Left ventricle myocardium inferior (tissue), 1 donor: ENCODE results near the gene SMAD5. TPM values are rescaled to one million over a fixed set of nuclear protein-coding genes. Genes with fewer than 3 reads are reported as not detected.

Experiments used
- DNase-seq: peaks from one replicate; pipeline ENCODE4 v3.0.0-alpha.2; 2020
- H3K27ac ChIP-seq: fragments of 200-600 bp; replicated peaks from 2 replicates; pipeline ENCODE4 v1.8.0; 2021
- H3K27me3 ChIP-seq: fragments of 200-600 bp; 2 replicates; pipeline ENCODE4 v1.8.0; 2021; ENCODE audit warnings: low read depth
- H3K36me3 ChIP-seq: fragments of 200-600 bp; 2 replicates; pipeline ENCODE4 v1.8.0; 2021
- H3K4me1 ChIP-seq: fragments of 200-600 bp; 2 replicates; pipeline ENCODE4 v1.8.0; 2021
- H3K4me3 ChIP-seq: fragments of 200-600 bp; 2 replicates; pipeline ENCODE4 v1.8.0; 2021; ENCODE audit warnings: mild to moderate bottlenecking, moderate library complexity
- H3K9me3 ChIP-seq: fragments of 200-600 bp; replicated peaks from 2 replicates; pipeline ENCODE4 v1.8.0; 2021
- intact Hi-C: fragments of 100-400 bp; cut with micrococcal nuclease; formaldehyde crosslinking; loops from one replicate; pipeline ENCODE4 v1.11.0; 2022
- long read RNA-seq: library from polyadenylated mRNA; unstranded; transcript quantifications from one replicate; pipeline ENCODE4 v2.0.0, GENCODE V29; 2021
- total RNA-seq: library from RNA; stranded (reverse); fragmentation: NEBNext Ultra II Directional; extraction: Animal tissue kit (Norgen Biotek cat#: 25700); gene quantifications from one replicate; pipeline ENCODE4 v1.2.1, GENCODE V29; 2021
- TF ChIP-seq, protein P1 (sequence below): fragments of 200-600 bp; IDR thresholded peaks from 2 replicates; pipeline ENCODE4 v1.8.0; 2021; ENCODE audit warnings: antibody characterized with exemption, mild to moderate bottlenecking, borderline replicate concordance
- donor health status: DM: no; HTN: yes; CAD: no; lungs with severe emphysema.

The SMAD5 gene
- total RNA-seq, result 34.8 TPM
- long read RNA-seq, full-length matches to known transcripts, result 11 of 14 reads
- long read RNA-seq, partial matches to known transcripts, result 2 of 14 reads
- long read RNA-seq, other reads (novel, unspliced or antisense), result 1 of 14 reads

DNA sequence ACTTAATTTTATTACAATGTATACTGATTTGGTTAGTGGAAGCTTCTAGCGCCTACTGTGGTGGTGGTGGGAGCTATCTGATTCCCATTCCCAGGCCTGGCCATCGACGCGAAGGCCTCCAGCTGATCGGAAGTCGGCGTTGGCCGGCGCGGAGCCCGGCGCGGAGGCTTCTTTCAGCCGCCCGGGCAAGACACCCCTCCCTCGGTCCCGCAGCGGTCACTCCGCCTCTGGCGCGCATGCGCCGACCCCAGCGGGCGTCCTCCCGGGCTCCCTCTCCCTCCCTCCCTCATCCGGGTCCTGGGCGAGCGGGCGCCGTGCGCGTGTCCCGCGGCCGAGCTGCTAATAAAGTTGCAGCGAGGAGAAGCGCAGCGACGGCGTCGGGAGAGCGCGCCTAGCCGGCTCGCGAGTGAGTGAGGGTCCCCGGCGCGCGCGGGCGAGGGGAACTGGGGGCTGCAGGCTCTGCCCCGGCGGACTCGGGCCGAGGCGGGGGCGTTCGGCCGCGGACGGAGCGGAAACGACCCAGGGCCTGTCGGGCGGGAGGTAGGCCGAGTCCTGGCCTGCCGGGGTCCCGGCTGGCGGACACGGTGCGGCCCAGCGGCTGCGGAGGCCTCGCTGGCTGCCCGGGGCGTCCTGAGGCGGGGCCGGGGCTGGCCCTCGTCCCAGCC lies at the start of gene SMAD5:
SMAD5 (plus strand) TSS at position 289 of the 665 bp plus-strand sequence. CDS start 20,916 bp downstream, outside the sequence.
- TF ChIP-seq, protein P1, sequence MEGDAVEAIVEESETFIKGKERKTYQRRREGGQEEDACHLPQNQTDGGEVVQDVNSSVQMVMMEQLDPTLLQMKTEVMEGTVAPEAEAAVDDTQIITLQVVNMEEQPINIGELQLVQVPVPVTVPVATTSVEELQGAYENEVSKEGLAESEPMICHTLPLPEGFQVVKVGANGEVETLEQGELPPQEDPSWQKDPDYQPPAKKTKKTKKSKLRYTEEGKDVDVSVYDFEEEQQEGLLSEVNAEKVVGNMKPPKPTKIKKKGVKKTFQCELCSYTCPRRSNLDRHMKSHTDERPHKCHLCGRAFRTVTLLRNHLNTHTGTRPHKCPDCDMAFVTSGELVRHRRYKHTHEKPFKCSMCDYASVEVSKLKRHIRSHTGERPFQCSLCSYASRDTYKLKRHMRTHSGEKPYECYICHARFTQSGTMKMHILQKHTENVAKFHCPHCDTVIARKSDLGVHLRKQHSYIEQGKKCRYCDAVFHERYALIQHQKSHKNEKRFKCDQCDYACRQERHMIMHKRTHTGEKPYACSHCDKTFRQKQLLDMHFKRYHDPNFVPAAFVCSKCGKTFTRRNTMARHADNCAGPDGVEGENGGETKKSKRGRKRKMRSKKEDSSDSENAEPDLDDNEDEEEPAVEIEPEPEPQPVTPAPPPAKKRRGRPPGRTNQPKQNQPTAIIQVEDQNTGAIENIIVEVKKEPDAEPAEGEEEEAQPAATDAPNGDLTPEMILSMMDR, result no peak
- Histone ChIP-seq H3K27ac (peak within 1 kb of the TSS; percentile 99), H3K27me3 (no peaks in the 10 kb centered on the region), H3K4me1 (peaks cover 66% of the 10 kb centered on the region), H3K36me3 (no peaks in the 10 kb centered on the region), H3K9me3 (no peaks in the 10 kb centered on the region), H3K4me3 (peak within 1 kb of the TSS; percentile 94)
- DNase-seq, result peak; percentile 96
- intact Hi-C loops, result no loop called here

DNA sequence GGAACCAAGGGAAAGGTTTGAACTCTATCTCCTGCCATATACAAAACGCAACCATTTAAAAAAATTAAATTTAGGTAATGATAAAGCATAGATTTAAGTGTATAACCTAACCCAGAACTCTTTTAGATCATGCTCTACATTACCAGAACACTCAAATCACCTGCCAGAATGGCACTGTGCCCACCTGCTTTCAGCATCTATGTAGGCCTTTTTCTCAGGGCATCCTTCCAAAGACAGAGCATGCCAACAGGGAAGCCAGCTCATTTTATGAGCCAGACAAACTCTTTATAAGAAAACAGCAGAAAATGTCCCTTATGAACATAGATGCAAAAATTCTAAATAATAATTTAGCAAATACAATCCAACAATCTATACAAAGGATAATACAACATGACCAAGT lies 47.9 kb upstream of the SMAD5 start:
- H3K9me3 ChIP-seq, result no peaks in the 10 kb centered on the region
- DNase-seq, result peak; percentile 69
- H3K4me3 ChIP-seq, result no peak overlapping the region
- no peaks in the 10 kb centered on the region for H3K36me3 ChIP-seq
- H3K27me3 ChIP-seq, result no peaks in the 10 kb centered on the region
- H3K4me1 ChIP-seq, result peaks cover 81% of the 10 kb centered on the region
- no peak overlapping the region for H3K27ac ChIP-seq
- intact Hi-C loops, result loop anchor here (5.0 to 10.0 kb wide), 3 partner anchors 50 to 137 kb away; no protein-coding TSS in a partner anchor
- TF ChIP-seq, protein P1, result no peak

DNA sequence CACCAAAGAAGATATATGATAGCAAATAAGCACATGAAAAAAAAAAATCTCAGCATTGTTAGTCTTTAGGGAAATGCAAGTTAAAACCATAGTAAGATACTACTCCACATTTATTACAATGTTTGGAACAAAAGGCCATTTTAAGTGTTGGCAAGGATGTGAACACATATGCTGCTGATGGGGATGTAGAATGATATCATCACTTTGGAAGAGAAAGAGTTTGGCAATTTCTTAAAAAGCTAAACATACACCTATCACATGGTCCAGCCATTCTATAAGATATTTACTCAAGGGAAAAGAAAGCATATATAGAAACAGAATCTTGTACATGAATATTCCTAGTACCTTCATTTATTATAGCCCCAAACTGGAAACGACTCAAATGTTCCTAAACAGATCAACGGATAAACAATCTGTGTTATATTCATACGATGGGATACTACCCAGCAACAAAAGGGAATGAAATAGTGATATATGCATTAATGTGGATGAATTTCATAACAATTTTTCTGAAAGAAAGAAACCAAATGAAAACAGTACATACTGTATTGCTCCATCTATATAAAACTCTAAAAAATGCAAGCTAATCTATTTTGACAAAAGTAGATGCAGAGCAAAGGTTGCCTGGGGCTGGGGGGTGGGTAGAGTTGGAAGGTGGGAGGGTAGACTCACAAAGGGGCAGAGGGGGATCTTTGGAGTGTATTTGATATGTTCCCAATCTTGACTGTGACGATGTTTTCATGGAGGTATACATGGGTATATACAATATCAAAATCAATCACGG lies 45.7 kb upstream of the SMAD5 start:
- TF ChIP-seq, protein P1, result no peak
- DNase-seq, result no peak
- Histone ChIP-seq H3K9me3 (no peaks in the 10 kb centered on the region), H3K27me3 (no peaks in the 10 kb centered on the region), H3K4me1 (peaks cover 72% of the 10 kb centered on the region), H3K4me3 (no peak overlapping the region), H3K36me3 (no peaks in the 10 kb centered on the region), H3K27ac (peak overlapping the region; percentile 92)
- intact Hi-C loops, result loop anchor here (5.0 to 10.0 kb wide), 2 partner anchors 52 to 85 kb away; no protein-coding TSS in a partner anchor

DNA sequence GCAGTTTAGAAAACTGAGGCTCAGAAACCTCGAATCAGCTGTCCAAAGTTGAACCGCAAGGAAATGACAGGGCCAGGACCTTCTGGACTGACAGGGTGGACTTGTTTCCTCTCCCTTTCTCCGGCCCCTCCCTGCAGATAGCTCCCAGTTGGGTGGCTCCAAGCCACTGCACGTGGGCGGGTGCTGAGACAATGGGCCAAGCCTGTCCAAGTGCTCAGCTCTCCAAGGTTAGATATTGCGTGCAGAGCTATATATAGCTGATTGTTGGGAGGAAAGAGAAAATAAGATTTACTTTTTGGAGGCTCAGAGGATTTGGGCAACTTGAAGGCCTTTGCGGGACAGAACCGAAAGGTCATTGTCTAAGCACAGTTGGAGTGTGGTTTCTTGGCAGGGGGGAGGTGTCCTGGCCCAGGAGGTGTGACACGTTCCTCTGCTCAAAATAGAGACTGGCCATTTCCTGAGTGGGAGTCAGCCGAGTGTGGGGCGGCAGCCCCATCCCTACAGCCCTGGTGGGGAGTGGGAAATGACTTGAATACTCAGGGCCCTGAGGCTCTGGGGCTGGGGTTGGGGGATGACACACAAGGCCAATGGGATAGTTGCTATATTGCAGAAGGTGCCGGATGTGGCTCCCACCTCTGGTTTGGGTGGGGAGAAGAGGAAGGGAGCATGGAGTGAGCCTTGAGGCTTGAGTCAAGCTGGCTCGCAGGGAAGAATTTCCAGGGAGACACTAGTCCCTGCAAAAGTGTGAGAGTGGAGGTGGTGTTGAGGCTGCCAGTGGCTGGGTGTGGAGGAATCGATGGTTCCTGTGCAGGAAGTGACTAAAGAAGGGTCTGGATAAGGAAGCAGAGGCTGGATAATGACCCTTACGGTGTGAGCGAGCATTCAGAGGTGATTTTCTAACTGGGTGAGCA lies 44.4 kb upstream of the SMAD5 start:
- Histone ChIP-seq H3K4me3 (peak overlapping the region; percentile 26), H3K36me3 (no peaks in the 10 kb centered on the region), H3K4me1 (peaks cover 63% of the 10 kb centered on the region), H3K9me3 (no peaks in the 10 kb centered on the region), H3K27me3 (no peaks in the 10 kb centered on the region), H3K27ac (peak overlapping the region; percentile 92)
- intact Hi-C loops, result loop anchor here (5.0 to 10.0 kb wide), 2 partner anchors 53 to 84 kb away; no protein-coding TSS in a partner anchor
- TF ChIP-seq, protein P1, result no peak
- DNase-seq, result peak; percentile 86

DNA sequence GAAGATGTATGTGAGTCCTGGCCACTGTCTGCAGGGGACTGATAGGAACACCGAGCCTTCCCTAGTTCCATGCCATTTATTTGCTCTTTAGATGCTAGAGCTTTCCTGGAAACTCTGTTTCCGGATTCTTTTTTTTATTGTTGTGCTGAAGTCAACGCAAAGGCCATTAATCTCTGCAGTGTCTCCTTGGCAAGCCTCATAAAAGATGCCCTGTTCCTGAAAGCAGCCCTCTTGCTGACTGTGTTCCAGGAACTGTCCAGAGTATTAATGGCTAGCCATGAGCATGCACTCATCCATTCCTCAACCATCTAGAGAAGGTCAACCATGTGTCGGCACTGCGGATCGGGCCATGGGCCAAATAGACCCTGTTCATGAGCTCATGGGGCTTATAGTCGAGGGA lies 42.9 kb upstream of the SMAD5 start:
- H3K9me3 ChIP-seq, result no peaks in the 10 kb centered on the region
- peaks cover 61% of the 10 kb centered on the region for H3K4me1 ChIP-seq
- intact Hi-C loops, result loop anchor here (5.0 to 10.0 kb wide), 2 partner anchors 55 to 83 kb away; no protein-coding TSS in a partner anchor
- no peaks in the 10 kb centered on the region for H3K36me3 ChIP-seq
- no peak for DNase-seq
- H3K27me3 ChIP-seq, result no peaks in the 10 kb centered on the region
- H3K27ac ChIP-seq, result peak overlapping the region; percentile 92
- no peak overlapping the region for H3K4me3 ChIP-seq
- TF ChIP-seq, protein P1, result no peak
